CD4-positive, alpha-beta T cell treated with Interferon alpha-2 for 1 hour (primary cell): ENCODE measurements around the gene DARS1.

Experiments used
- DNase-seq, 2 donors: peaks; one replicate each; pipeline ENCODE4 v3.0.0-alpha.2; 2020 to 2022

The DARS1 gene

GRCh38 chr2:135985018-135985825 is at the start of gene DARS1:
TSS of gene DARS1 (minus strand) at chr2:135985626. CDS start at chr2:135985468, 158 bp downstream.
- DNase-seq = peak; percentile 81 to 86

GRCh38 chr2:136034629-136035028 is 49.2 kb upstream of the DARS1 start:
- no peak for DNase-seq

- no peak for DNase-seq
Measured at GRCh38 chr2:136032817-136033535, 47.5 kb upstream of the DARS1 start.

GRCh38 chr2:136032192-136032591 is 46.8 kb upstream of the DARS1 start:
- DNase-seq = no peak

- no peak for DNase-seq
Measured at GRCh38 chr2:136031711-136032110, 46.3 kb upstream of the DARS1 start.

GRCh38 chr2:136030406-136030805 is 45.0 kb upstream of the DARS1 start:
- no peak for DNase-seq

- DNase-seq = no peak
Measured at GRCh38 chr2:136029149-136029548, 43.7 kb upstream of the DARS1 start.

- DNase-seq = no peak
Measured at GRCh38 chr2:136028001-136028400, 42.6 kb upstream of the DARS1 start.

- DNase-seq = no peak
Measured at GRCh38 chr2:136027112-136027511, 41.7 kb upstream of the DARS1 start.

GRCh38 chr2:136025057-136025973 is 39.9 kb upstream of the DARS1 start:
- DNase-seq = peak in 1 of 2 donors; percentile 18

- DNase-seq = no peak
Measured at GRCh38 chr2:136024616-136025015, 39.2 kb upstream of the DARS1 start.

GRCh38 chr2:136024185-136024584 is 38.8 kb upstream of the DARS1 start:
- DNase-seq = no peak

- DNase-seq = no peak
Measured at GRCh38 chr2:136023416-136023815, 38.0 kb upstream of the DARS1 start.

- DNase-seq = no peak
Measured at GRCh38 chr2:136022396-136023146, 37.1 kb upstream of the DARS1 start.

- DNase-seq = no peak
Measured at GRCh38 chr2:136021976-136022375, 36.5 kb upstream of the DARS1 start.

- DNase-seq = no peak
Measured at GRCh38 chr2:136021406-136021805, 36.0 kb upstream of the DARS1 start.

GRCh38 chr2:136020831-136021230 is 35.4 kb upstream of the DARS1 start:
- no peak for DNase-seq

- no peak for DNase-seq
Measured at GRCh38 chr2:136019825-136020224, 34.4 kb upstream of the DARS1 start.

- peak in 1 of 2 donors; percentile 17 for DNase-seq
Measured at GRCh38 chr2:136019306-136019705, 33.9 kb upstream of the DARS1 start.

- no peak for DNase-seq
Measured at GRCh38 chr2:136017786-136018185, 32.4 kb upstream of the DARS1 start.

- no peak for DNase-seq
Measured at GRCh38 chr2:136016836-136017235, 31.4 kb upstream of the DARS1 start.

- no peak for DNase-seq
Measured at GRCh38 chr2:136016427-136016826, 31.0 kb upstream of the DARS1 start.
